DMS53 (cell line): Measurements from ENCODE around the gene NCAPD2.
A peak's percentile ranks its signal among the peaks of the same experiment; 100 is the strongest.

Experiments used
- DNase-seq: peaks from one replicate; lab custom pipeline; 2025; lab: John Stamatoyannopoulos, UW

The NCAPD2 gene

GRCh38 chr12:6493497-6494257 is at the start of gene NCAPD2:
Gene NCAPD2, plus strand, starts transcription at chr12:6494102. Its CDS starts 997 bp downstream, at chr12:6495099.
- peak; percentile 100 for DNase-seq

- DNase-seq, result no peak
Measured at GRCh38 chr12:6444704-6445688, 48.9 kb upstream of the NCAPD2 start, which contains the start of gene CD27. Gene CD27, plus strand, starts transcription at chr12:6444955. Its CDS starts 141 bp downstream, at chr12:6445096.

- no peak for DNase-seq
Measured at GRCh38 chr12:6450091-6450868, 43.6 kb upstream of the NCAPD2 start.

GRCh38 chr12:6450869-6451347 is 43.0 kb upstream of the NCAPD2 start:
- DNase-seq, result no peak

GRCh38 chr12:6451348-6452244 is 42.3 kb upstream of the NCAPD2 start, which contains the start of gene TAPBPL:
Gene TAPBPL, plus strand, starts transcription at chr12:6452042. Its CDS starts 207 bp downstream, at chr12:6452249.
- DNase-seq, result peak; percentile 99

GRCh38 chr12:6452245-6452943 is 41.5 kb upstream of the NCAPD2 start:
- peak; percentile 78 for DNase-seq

- DNase-seq, result no peak
Measured at GRCh38 chr12:6452944-6453630, 40.8 kb upstream of the NCAPD2 start.

GRCh38 chr12:6457220-6457945 is 36.5 kb upstream of the NCAPD2 start:
- DNase-seq, result no peak

GRCh38 chr12:6458281-6459003 is 35.5 kb upstream of the NCAPD2 start:
- DNase-seq, result no peak

- DNase-seq, result no peak
Measured at GRCh38 chr12:6459004-6459337, 34.9 kb upstream of the NCAPD2 start.

- no peak for DNase-seq
Measured at GRCh38 chr12:6460751-6461371, 33.0 kb upstream of the NCAPD2 start.

- DNase-seq, result no peak
Measured at GRCh38 chr12:6461401-6462233, 32.3 kb upstream of the NCAPD2 start.

- DNase-seq, result no peak
Measured at GRCh38 chr12:6462234-6462995, 31.5 kb upstream of the NCAPD2 start.

- DNase-seq, result no peak
Measured at GRCh38 chr12:6463216-6463615, 30.7 kb upstream of the NCAPD2 start.

GRCh38 chr12:6463858-6464257 is 30.0 kb upstream of the NCAPD2 start:
- DNase-seq, result no peak

- DNase-seq, result no peak
Measured at GRCh38 chr12:6464531-6464930, 29.4 kb upstream of the NCAPD2 start.
